H9 (cell line): Measurements from ENCODE around the gene TULP3. TPM values are rescaled to one million over a fixed set of nuclear protein-coding genes. Genes with fewer than 3 reads are reported as not detected.
A peak's percentile ranks its signal among the peaks of the same experiment; 100 is the strongest.

Experiments used
- DNase-seq: peaks from one replicate; pipeline ENCODE4 v3.0.0-alpha.2; 2017
- H2AFZ ChIP-seq: one replicate; pipeline ENCODE4 v1.6.1; 2013; ENCODE audit warnings: mild to moderate bottlenecking, low read length, control low read depth, moderate library complexity
- H2AK5ac ChIP-seq: 2 replicates; pipeline ENCODE4 v1.6.1; 2013; ENCODE audit warnings: low read length, control low read depth, mixed read lengths; ENCODE audit not compliant: insufficient read length
- H2BK120ac ChIP-seq: one replicate; pipeline ENCODE4 v1.6.1; 2013; ENCODE audit warnings: low read depth, mild to moderate bottlenecking, low read length, control low read depth, inconsistent platforms; ENCODE audit not compliant: poor library complexity, severe bottlenecking
- H2BK12ac ChIP-seq: 2 replicates; pipeline ENCODE4 v1.6.1; 2013; ENCODE audit warnings: low read length, control low read depth, mixed read lengths, low read depth; ENCODE audit not compliant: insufficient read length
- H2BK15ac ChIP-seq: 2 replicates; pipeline ENCODE4 v1.6.1; 2013; ENCODE audit warnings: low read depth, low read length, control low read depth
- H2BK20ac ChIP-seq: one replicate; pipeline ENCODE4 v1.6.1; 2013; ENCODE audit warnings: low read depth, mild to moderate bottlenecking, low read length, control low read depth, inconsistent platforms; ENCODE audit not compliant: poor library complexity, severe bottlenecking
- H2BK5ac ChIP-seq: 2 replicates; pipeline ENCODE4 v1.6.1; 2013; ENCODE audit warnings: low read length, control low read depth, mixed read lengths; ENCODE audit not compliant: insufficient read length
- H3K14ac ChIP-seq: 2 replicates; pipeline ENCODE4 v1.6.1; 2013; ENCODE audit warnings: low read length, control low read depth; ENCODE audit not compliant: insufficient read depth
- H3K18ac ChIP-seq: 2 replicates; pipeline ENCODE4 v1.6.1; 2013; ENCODE audit warnings: low read depth, mild to moderate bottlenecking, mixed read lengths, low read length, control low read depth; ENCODE audit not compliant: insufficient read length
- H3K23ac ChIP-seq: 2 replicates; pipeline ENCODE4 v1.6.1; 2013; ENCODE audit warnings: low read length, control low read depth, mixed read lengths, low read depth; ENCODE audit not compliant: insufficient read length
- H3K23me2 ChIP-seq: 2 replicates; pipeline ENCODE4 v1.6.1; 2013; ENCODE audit warnings: low read depth, mild to moderate bottlenecking, mixed read lengths, low read length, control low read depth; ENCODE audit not compliant: insufficient read length, poor library complexity, severe bottlenecking
- H3K27ac ChIP-seq: 2 replicates; pipeline ENCODE4 v1.5.1; 2013; ENCODE audit warnings: low read length, control low read depth, mixed read lengths, low read depth; ENCODE audit not compliant: insufficient read length
- H3K27me3 ChIP-seq: 2 replicates; pipeline ENCODE4 v1.6.1; 2013; ENCODE audit warnings: low read length, control low read depth, inconsistent platforms; ENCODE audit not compliant: insufficient read depth
- H3K4ac ChIP-seq: 2 replicates; pipeline ENCODE4 v1.6.1; 2013; ENCODE audit warnings: low read depth, mild to moderate bottlenecking, control low read depth, inconsistent platforms, low read length, moderate library complexity
- H3K4me1 ChIP-seq: 2 replicates; pipeline ENCODE4 v1.6.1; 2013; ENCODE audit warnings: low read length, control low read depth, inconsistent platforms; ENCODE audit not compliant: insufficient read depth
- H3K4me2 ChIP-seq: 2 replicates; pipeline ENCODE4 v1.6.1; 2013; ENCODE audit warnings: low read length, control low read depth, mixed read lengths; ENCODE audit not compliant: insufficient read length, insufficient read depth
- H3K56ac ChIP-seq: 2 replicates; pipeline ENCODE4 v1.6.1; 2013; ENCODE audit warnings: low read depth, mild to moderate bottlenecking, mixed read lengths, low read length, control low read depth; ENCODE audit not compliant: insufficient read length
- H3K79me1 ChIP-seq: 2 replicates; pipeline ENCODE4 v1.6.1; 2013; ENCODE audit warnings: low read depth, mild to moderate bottlenecking, moderate library complexity, low read length, control low read depth, inconsistent platforms; ENCODE audit not compliant: insufficient read depth, poor library complexity, severe bottlenecking
- H3K79me2 ChIP-seq: 2 replicates; pipeline ENCODE4 v1.6.1; 2013; ENCODE audit warnings: low read length, control low read depth, inconsistent platforms; ENCODE audit not compliant: insufficient read depth
- H3K9ac ChIP-seq: 2 replicates; pipeline ENCODE4 v1.6.1; 2013; ENCODE audit warnings: low read length, control low read depth, mixed read lengths; ENCODE audit not compliant: insufficient read length; ENCODE audit errors: extremely low read depth
- H3K9me3 ChIP-seq: one replicate; pipeline ENCODE4 v1.6.1; 2013; ENCODE audit warnings: low read depth, low read length, inconsistent platforms; ENCODE audit not compliant: control insufficient read depth
- H3T11ph ChIP-seq: one replicate; pipeline ENCODE4 v1.6.1; 2013; ENCODE audit warnings: mild to moderate bottlenecking, low read length, control low read depth, inconsistent platforms
- H4K20me1 ChIP-seq: one replicate; pipeline ENCODE4 v1.6.1; 2013; ENCODE audit not compliant: control insufficient read depth, insufficient read length, insufficient read depth
- H4K5ac ChIP-seq: 2 replicates; pipeline ENCODE4 v1.6.1; 2013; ENCODE audit warnings: low read depth, mild to moderate bottlenecking, mixed read lengths, low read length, control low read depth; ENCODE audit not compliant: insufficient read length
- H4K8ac ChIP-seq: replicated peaks from 2 replicates; pipeline ENCODE4 v1.6.1; 2013; ENCODE audit warnings: low read length, control low read depth, mixed read lengths, low read depth; ENCODE audit not compliant: insufficient read length
- H4K91ac ChIP-seq: 2 replicates; pipeline ENCODE4 v1.6.1; 2013; ENCODE audit warnings: low read depth, mild to moderate bottlenecking, moderate library complexity, mixed read lengths, low read length, control low read depth; ENCODE audit not compliant: insufficient read length
- H3K27ac Mint-ChIP-seq, 3 experiments: 2 replicates in 2 of 3; 3 replicates in 1 of 3; pipeline ENCODE4 v1.8.0; 2020 to 2021; ENCODE audit warnings: mixed read lengths in 3 of 3, mild to moderate bottlenecking in 1 of 3, moderate library complexity in 1 of 3
- H3K27me3 Mint-ChIP-seq: 2 replicates; pipeline ENCODE4 v1.8.0; 2021; ENCODE audit warnings: low read depth, mild to moderate bottlenecking, moderate library complexity, mixed read lengths
- H3K36me3 Mint-ChIP-seq, 3 experiments: 2 replicates in 2 of 3; 3 replicates in 1 of 3; pipeline ENCODE4 v1.8.0; 2020 to 2021; ENCODE audit warnings: low read depth in 3 of 3, mixed read lengths in 3 of 3; ENCODE audit not compliant: insufficient read depth in 1 of 3
- H3K4me1 Mint-ChIP-seq, 2 experiments: 2 replicates each; pipeline ENCODE4 v1.8.0; 2020; ENCODE audit warnings: mixed read lengths in 2 of 2
- H3K4me3 Mint-ChIP-seq, 2 experiments: 2 replicates in 1 of 2; 3 replicates in 1 of 2; pipeline ENCODE4 v1.8.0; 2020 to 2021; ENCODE audit warnings: mild to moderate bottlenecking in 2 of 2, mixed read lengths in 2 of 2, moderate library complexity in 1 of 2
- H3K9me3 Mint-ChIP-seq, 2 experiments: 2 replicates in 1 of 2; 3 replicates in 1 of 2; pipeline ENCODE4 v1.8.0; 2020; ENCODE audit warnings: mild to moderate bottlenecking in 2 of 2, mixed read lengths in 2 of 2, moderate library complexity in 1 of 2
- CTCF ChIP-seq: fragments of 200-600 bp; sonication (generic); conservative IDR thresholded peaks from 3 replicates; pipeline ENCODE4 v1.8.0; 2021; ENCODE audit warnings: antibody characterized with exemption, mild to moderate bottlenecking
- WGBS: extraction: QIAGEN DNeasy Blood & Tissue Kit; methylation state at CpG from one replicate; pipeline ENCODE4 v1.1.7; 2013; ENCODE audit warnings: missing lambda C conversion rate, low lambda C conversion rate, mixed read lengths; ENCODE audit not compliant: insufficient read length; ENCODE audit errors: extremely low coverage; 5-methylcytosine and 5-hydroxymethylcytosine counted together
- total RNA-seq: library from RNA; stranded (reverse); gene quantifications from 2 replicates; pipeline ENCODE4 v1.2.1, GENCODE V29; 2021

TULP3 gene
- total RNA-seq, 1 experiment from 2014 or later, result 22.3 TPM

- Mint-ChIP-seq H3K27me3 (no peaks in the 10 kb centered on the region), H3K36me3 (no peaks in the 10 kb centered on the region), H3K27ac (peak overlapping the region in 2 of 3 experiments; percentile 83 to 88; a peak in 2 of 7 replicates), H3K9me3 (no peaks in the 10 kb centered on the region), H3K4me1 (peaks cover 5 to 17% of the 10 kb centered on the region in 2 experiments; a peak in 3 of 4 replicates), H3K4me3 (no peak overlapping the region)
- H3K14ac ChIP-seq, result no peak overlapping the region
- no peak overlapping the region for H4K91ac ChIP-seq
- DNase-seq, result no peak
- no peak overlapping the region for H2BK15ac ChIP-seq
- H3K23ac ChIP-seq, result no peak overlapping the region
- H3K56ac ChIP-seq, result no peak overlapping the region
- no peak overlapping the region for H4K8ac ChIP-seq
- H2BK20ac ChIP-seq, result no peak overlapping the region
- no peaks in the 10 kb centered on the region for H3K27me3 ChIP-seq
- no peak overlapping the region for H2BK5ac ChIP-seq
- H3K4ac ChIP-seq, result no peak overlapping the region
- no peaks in the 10 kb centered on the region for H3K9me3 ChIP-seq
- no peaks in the 10 kb centered on the region for H3K4me1 ChIP-seq
- H3K9ac ChIP-seq, result no peak overlapping the region
- H3K27ac ChIP-seq, result no peak overlapping the region
- no peak overlapping the region for H4K5ac ChIP-seq
- no peaks in the 10 kb centered on the region for H3K79me1 ChIP-seq
- H2BK120ac ChIP-seq, result no peak overlapping the region
- no peaks in the 10 kb centered on the region for H3K23me2 ChIP-seq
- H3K4me2 ChIP-seq, result no peak overlapping the region
- H4K20me1 ChIP-seq, result no peaks in the 10 kb centered on the region
- no peak overlapping the region for H2BK12ac ChIP-seq
- no peak overlapping the region for H2AK5ac ChIP-seq
- no peak overlapping the region for H3T11ph ChIP-seq
- no CpG with 5 or more reads among the region's 2 CpGs for WGBS
- no peak for TF ChIP-seq CTCF
- no peak overlapping the region for H3K18ac ChIP-seq
- no peak overlapping the region for H2AFZ ChIP-seq
- no peaks in the 10 kb centered on the region for H3K79me2 ChIP-seq
Measured at GRCh38 chr12:2904260-2904659, 13.6 kb downstream of the TULP3 start.
